ENCODE results near the gene DLST. TPM values are rescaled to one million over a fixed set of nuclear protein-coding genes. Genes with fewer than 3 reads are reported as not detected.

DLST gene
- total RNA-seq, 2 donors from 2014 or later: 68.6 to 91.6 TPM

DNA sequence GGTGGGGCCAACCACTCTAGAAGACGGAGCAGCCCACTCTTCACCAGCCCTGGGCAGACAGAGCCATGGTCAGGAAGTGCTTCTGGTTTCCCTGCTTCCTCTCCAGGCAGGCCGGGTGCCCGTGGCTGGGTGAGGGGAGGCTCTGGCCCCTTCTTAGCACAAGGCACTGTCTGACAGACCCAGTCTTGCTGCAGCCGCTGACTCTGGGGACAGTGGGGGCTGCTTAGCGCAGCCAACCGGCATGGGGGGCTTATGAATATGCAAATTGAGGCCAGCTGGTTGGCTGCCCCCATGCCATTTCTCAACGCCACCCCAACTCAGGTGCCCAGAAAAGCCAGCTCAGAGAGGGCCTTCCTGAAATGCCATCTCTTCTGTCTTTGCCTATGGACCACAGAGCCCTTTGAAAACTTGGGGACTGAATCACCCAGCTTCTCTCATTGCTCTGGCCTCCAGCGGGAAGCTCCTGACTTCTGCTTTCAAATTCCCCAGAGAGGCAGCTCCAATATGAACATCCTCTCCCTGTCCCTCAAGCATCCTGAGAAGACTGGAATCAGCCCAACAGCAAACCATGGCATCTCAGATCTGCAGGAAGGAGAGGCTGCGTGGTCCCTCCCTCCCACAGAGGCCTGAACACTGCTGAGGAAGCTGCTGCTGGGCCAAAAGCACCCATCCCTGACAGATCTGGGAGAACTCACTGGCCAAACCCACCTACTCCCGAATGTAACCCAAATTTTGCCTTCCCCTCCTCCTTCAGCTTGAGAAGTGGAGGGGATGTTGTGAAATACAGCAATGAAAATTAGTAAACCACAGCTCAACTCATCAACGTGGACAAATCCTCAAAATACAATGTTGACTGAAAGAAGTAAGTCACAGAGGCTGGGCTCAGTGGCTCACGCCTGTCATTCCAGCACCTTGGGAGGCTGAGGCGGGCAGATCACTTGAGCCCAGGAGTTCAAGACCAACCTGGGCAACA is 5.5 kb upstream of the DLST start, which contains the start of gene PROX2:
Gene PROX2, minus strand, starts transcription at position 205 of the 973 bp plus-strand sequence. CDS start 12,311 bp downstream, outside the sequence.
- ATAC-seq (ENCODE audit: insufficient number of reproducible peaks, low FRiP score, low read depth): no peak
- Histone ChIP-seq H3K36me3 (no peaks in the 10 kb centered on the region), H3K4me1 (ENCODE audit: control insufficient read depth in 1 of 2, low read depth in 2 of 2) (no peaks in the 10 kb centered on the region), H3K27ac (no peak within 1 kb of the TSS), H3K9me3 (no peaks in the 10 kb centered on the region), H3K4me3 (no peak within 1 kb of the TSS), H3K27me3 (replicated peaks; ENCODE audit: insufficient read depth) (no peaks in the 10 kb centered on the region)
- no peak for DNase-seq (ENCODE audit: low spot score)
- TF ChIP-seq, protein P1, sequence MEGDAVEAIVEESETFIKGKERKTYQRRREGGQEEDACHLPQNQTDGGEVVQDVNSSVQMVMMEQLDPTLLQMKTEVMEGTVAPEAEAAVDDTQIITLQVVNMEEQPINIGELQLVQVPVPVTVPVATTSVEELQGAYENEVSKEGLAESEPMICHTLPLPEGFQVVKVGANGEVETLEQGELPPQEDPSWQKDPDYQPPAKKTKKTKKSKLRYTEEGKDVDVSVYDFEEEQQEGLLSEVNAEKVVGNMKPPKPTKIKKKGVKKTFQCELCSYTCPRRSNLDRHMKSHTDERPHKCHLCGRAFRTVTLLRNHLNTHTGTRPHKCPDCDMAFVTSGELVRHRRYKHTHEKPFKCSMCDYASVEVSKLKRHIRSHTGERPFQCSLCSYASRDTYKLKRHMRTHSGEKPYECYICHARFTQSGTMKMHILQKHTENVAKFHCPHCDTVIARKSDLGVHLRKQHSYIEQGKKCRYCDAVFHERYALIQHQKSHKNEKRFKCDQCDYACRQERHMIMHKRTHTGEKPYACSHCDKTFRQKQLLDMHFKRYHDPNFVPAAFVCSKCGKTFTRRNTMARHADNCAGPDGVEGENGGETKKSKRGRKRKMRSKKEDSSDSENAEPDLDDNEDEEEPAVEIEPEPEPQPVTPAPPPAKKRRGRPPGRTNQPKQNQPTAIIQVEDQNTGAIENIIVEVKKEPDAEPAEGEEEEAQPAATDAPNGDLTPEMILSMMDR (IDR thresholded peaks at IDR 0.05): no peak

- TF ChIP-seq, protein P1 (IDR thresholded peaks at IDR 0.05): no peak
- DNase-seq (ENCODE audit: low spot score) (no peak), ATAC-seq (ENCODE audit: insufficient number of reproducible peaks, low FRiP score, low read depth) (no peak)
- Histone ChIP-seq H3K4me1 (ENCODE audit: control insufficient read depth in 1 of 2, low read depth in 2 of 2) (peaks cover 21% of the 10 kb centered on the region in 2 donors), H3K9me3 (no peaks in the 10 kb centered on the region), H3K36me3 (no peaks in the 10 kb centered on the region), H3K27me3 (replicated peaks; ENCODE audit: insufficient read depth) (no peaks in the 10 kb centered on the region), H3K27ac (no peak overlapping the region), H3K4me3 (no peak overlapping the region)
These were observed 2.1 kb upstream of the DLST start for GRCh38 chr14:74879427-74880182.

DNA sequence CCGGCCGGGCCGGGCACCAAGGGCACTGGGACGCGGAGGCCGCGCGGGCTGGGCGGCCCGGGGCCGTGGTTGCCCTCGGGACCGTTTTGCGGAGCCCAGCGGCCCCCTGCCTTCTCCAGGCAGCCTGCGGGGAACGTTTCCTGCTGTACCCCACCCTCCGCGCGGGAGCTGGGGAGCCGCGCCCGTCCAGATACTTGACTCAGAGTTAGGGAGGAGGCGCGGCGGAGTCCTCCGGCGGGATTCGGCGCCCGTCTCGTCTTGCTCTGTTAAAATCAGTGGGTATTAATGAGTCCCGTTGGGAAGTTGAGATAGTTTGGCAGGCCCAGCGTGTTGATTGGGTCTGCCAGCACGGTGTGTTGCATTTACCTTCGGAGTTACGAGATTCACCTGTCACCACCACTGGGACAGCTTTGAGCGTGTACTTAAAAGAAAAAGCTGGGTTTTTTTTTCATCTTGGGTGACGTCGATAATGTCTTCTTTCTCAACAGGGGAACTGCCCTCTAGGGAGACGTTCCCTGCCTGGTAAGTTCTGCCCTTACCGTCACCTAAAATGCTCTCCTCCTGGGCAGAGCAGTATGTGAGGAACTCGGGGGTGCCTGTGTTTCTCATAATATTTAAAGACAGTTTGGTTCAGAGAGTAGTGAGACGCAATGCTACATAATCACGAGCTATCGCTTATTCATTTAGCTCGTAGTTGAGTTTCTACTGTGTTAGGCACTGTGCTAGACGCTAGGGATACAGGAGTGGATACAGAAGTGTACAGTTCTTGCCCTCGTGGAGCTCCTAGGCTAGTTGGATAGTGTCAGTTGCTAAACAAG is 596 bp downstream of the DLST start:
- H3K36me3 ChIP-seq: no peaks in the 10 kb centered on the region
- TF ChIP-seq, protein P1 (IDR thresholded peaks at IDR 0.05): no peak
- peak overlapping the region; percentile 90 for H3K4me3 ChIP-seq
- ATAC-seq (ENCODE audit: insufficient number of reproducible peaks, low FRiP score, low read depth) (no peak), DNase-seq (ENCODE audit: low spot score) (peak; percentile 22)
- peaks cover 34 to 42% of the 10 kb centered on the region in 2 donors for H3K4me1 ChIP-seq (ENCODE audit: control insufficient read depth in 1 of 2, low read depth in 2 of 2)
- H3K27me3 ChIP-seq (replicated peaks; ENCODE audit: insufficient read depth): no peaks in the 10 kb centered on the region
- peak overlapping the region; percentile 86 to 93 for H3K27ac ChIP-seq
- no peaks in the 10 kb centered on the region for H3K9me3 ChIP-seq

DNA sequence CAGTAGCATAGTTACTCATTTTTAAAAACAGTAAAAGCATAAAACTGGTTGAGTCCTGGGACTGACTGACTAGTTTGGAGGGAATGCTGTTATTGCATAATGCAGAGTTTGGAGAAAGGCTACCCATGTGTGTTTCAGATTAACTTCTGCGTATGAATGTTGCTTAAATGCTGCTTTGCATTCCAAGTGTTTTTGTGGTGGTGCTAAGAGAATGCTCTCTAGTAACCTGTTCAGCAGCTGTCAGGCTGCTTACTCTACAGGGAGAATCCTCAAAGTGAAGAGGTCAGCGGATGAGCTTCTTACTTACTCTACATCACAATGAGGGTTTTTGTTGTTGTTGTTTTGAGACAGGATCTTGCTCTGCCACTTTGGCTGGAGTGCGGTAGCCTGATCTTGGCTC is 4.3 kb downstream of the DLST start:
- ATAC-seq (ENCODE audit: insufficient number of reproducible peaks, low FRiP score, low read depth) (no peak), DNase-seq (ENCODE audit: low spot score) (no peak)
- Histone ChIP-seq H3K36me3 (peaks cover 13% of the 10 kb centered on the region), H3K4me3 (no peak overlapping the region), H3K9me3 (no peaks in the 10 kb centered on the region), H3K27me3 (replicated peaks; ENCODE audit: insufficient read depth) (no peaks in the 10 kb centered on the region), H3K27ac (peak overlapping the region in 1 of 2 donors; percentile 43), H3K4me1 (ENCODE audit: control insufficient read depth in 1 of 2, low read depth in 2 of 2) (peaks cover 38 to 60% of the 10 kb centered on the region in 2 donors)
- TF ChIP-seq, protein P1 (IDR thresholded peaks at IDR 0.05): no peak
